SK-N-SH treated with all-trans-retinoic acid at 6 μM for 48 hours (cell line): ENCODE measurements around the gene UNC13C.

Experiments
- ATAC-seq: fragments of 200-7000 bp; cut with Tn5 transposase; 3 replicates; pipeline ENCODE4 v1.9.1; 2020; ENCODE audit warnings: mild to moderate bottlenecking, moderate library complexity
- ARNTL ChIP-seq: fragments of 450-650 bp; formaldehyde crosslinking; IDR thresholded peaks from 2 replicates; pipeline ENCODE4 v1.5.0; 2020; ENCODE audit warnings: low read depth, mild to moderate bottlenecking, moderate library complexity, borderline replicate concordance
- BACH2 ChIP-seq: fragments of 250-450 bp; sonication (Bioruptor Pico); IDR thresholded peaks from 2 replicates; pipeline ENCODE4 v1.9.0; 2021; ENCODE audit warnings: mild to moderate bottlenecking, borderline replicate concordance
- CSDC2 ChIP-seq: fragments of 250-450 bp; sonication (Bioruptor Pico); IDR thresholded peaks from 2 replicates; pipeline ENCODE4 v1.5.0; 2020; ENCODE audit warnings: mild to moderate bottlenecking, moderate library complexity
- ESRRG ChIP-seq: fragments of 250-450 bp; sonication (Bioruptor Pico); IDR thresholded peaks from 2 replicates; pipeline ENCODE4 v1.6.1; 2021; ENCODE audit warnings: mild to moderate bottlenecking
- GLIS3 ChIP-seq: fragments of 250-450 bp; sonication (Bioruptor Pico); IDR thresholded peaks from 2 replicates; pipeline ENCODE4 v1.5.0; 2020; ENCODE audit warnings: mild to moderate bottlenecking, moderate library complexity
- ISL1 ChIP-seq: fragments of 250-450 bp; sonication (Bioruptor Pico); IDR thresholded peaks from 2 replicates; pipeline ENCODE4 v2.1.2; 2022; ENCODE audit warnings: mild to moderate bottlenecking, moderate library complexity
- OSR1 ChIP-seq: fragments of 250-450 bp; sonication (Bioruptor Pico); IDR thresholded peaks from 2 replicates; pipeline ENCODE4 v1.8.0; 2022; ENCODE audit warnings: moderate library complexity, mild to moderate bottlenecking, inconsistent platforms
- PPARA ChIP-seq: fragments of 250-450 bp; sonication (Bioruptor Pico); IDR thresholded peaks from 2 replicates; pipeline ENCODE4 v1.5.0; 2020; ENCODE audit warnings: mild to moderate bottlenecking, borderline replicate concordance
- RARB ChIP-seq: fragments of 250-450 bp; sonication (Bioruptor Pico); IDR thresholded peaks from 2 replicates; pipeline ENCODE4 v1.8.0; 2021; ENCODE audit warnings: mild to moderate bottlenecking, moderate library complexity
- SNAI2 ChIP-seq: fragments of 250-450 bp; sonication (Bioruptor Pico); IDR thresholded peaks from 2 replicates; pipeline ENCODE4 v1.5.0; 2020; ENCODE audit warnings: mild to moderate bottlenecking, moderate library complexity
- TCF4 ChIP-seq: fragments of 250-450 bp; sonication (Bioruptor Pico); IDR thresholded peaks from 2 replicates; pipeline ENCODE4 v1.8.0; 2021; ENCODE audit warnings: mild to moderate bottlenecking, moderate library complexity, borderline replicate concordance
- TOX ChIP-seq: fragments of 250-450 bp; sonication (Bioruptor Pico); IDR thresholded peaks from 2 replicates; pipeline ENCODE4 v1.8.0; 2021; ENCODE audit warnings: mild to moderate bottlenecking, moderate library complexity, borderline replicate concordance
- ZC3H10 ChIP-seq: fragments of 250-450 bp; sonication (Bioruptor Pico); IDR thresholded peaks from 2 replicates; pipeline ENCODE4 v1.5.1; 2021; ENCODE audit warnings: mild to moderate bottlenecking, moderate library complexity
- ZNF565 ChIP-seq: fragments of 450-650 bp; formaldehyde crosslinking; conservative IDR thresholded peaks from 2 replicates; pipeline ENCODE4 v1.5.0; 2020; ENCODE audit warnings: low read depth, mild to moderate bottlenecking, moderate library complexity
- ZNF70 ChIP-seq: fragments of 450-650 bp; formaldehyde crosslinking; IDR thresholded peaks from 2 replicates; pipeline ENCODE4 v1.5.0; 2020; ENCODE audit warnings: mild to moderate bottlenecking, moderate library complexity
- ZNF8 ChIP-seq: fragments of 450-650 bp; formaldehyde crosslinking; IDR thresholded peaks from 2 replicates; pipeline ENCODE4 v1.5.0; 2020; ENCODE audit warnings: mild to moderate bottlenecking, moderate library complexity
- TF ChIP-seq, protein P1 (sequence below): fragments of 250-450 bp; sonication (Bioruptor Pico); IDR thresholded peaks from 2 replicates; pipeline ENCODE4 v1.5.0; 2020; ENCODE audit warnings: mild to moderate bottlenecking, moderate library complexity
- TF ChIP-seq, protein P2 (sequence below): fragments of 250-450 bp; sonication (Bioruptor Pico); IDR thresholded peaks from 2 replicates; pipeline ENCODE4 v1.5.1; 2021; ENCODE audit warnings: mild to moderate bottlenecking, moderate library complexity
- TF ChIP-seq, protein P3 (sequence below): fragments of 250-450 bp; sonication (Bioruptor Pico); IDR thresholded peaks from 2 replicates; pipeline ENCODE4 v1.5.1; 2020; ENCODE audit warnings: low read depth, mild to moderate bottlenecking, moderate library complexity
- TF ChIP-seq, protein P4 (sequence below): fragments of 250-450 bp; sonication (Bioruptor Pico); IDR thresholded peaks from 2 replicates; pipeline ENCODE4 v1.8.0; 2020; ENCODE audit warnings: mild to moderate bottlenecking, moderate library complexity, borderline replicate concordance
- TF ChIP-seq, protein P5 (sequence below): fragments of 250-450 bp; sonication (Bioruptor Pico); IDR thresholded peaks from 2 replicates; pipeline ENCODE4 v1.8.0; 2021; ENCODE audit warnings: low read depth, mild to moderate bottlenecking, moderate library complexity, borderline replicate concordance

Gene UNC13C

DNA sequence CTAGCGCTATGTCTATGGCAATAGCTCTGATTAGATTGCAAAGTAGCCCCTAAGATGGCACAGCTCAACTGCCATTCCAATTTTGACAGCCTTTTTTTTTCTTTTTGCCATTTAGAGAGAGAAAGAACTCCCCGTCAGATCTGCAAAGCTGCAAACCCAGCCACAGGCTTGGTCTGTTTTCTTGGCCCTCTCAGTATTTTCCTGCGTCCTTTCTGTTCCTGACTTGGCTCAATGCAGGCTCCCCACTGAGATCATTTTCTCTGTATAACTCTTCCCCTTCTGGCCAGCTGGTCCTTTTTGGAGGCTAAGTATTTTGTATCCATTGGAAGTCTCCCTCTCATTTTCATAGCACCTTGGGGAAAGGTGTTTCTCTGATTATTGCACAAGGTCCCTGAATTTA, 386.7 kb downstream of the UNC13C start:
- TF ChIP-seq SNAI2 (CRISPR knock-in tag) (no peak), CSDC2 (no peak), ZNF8 (CRISPR knock-in tag) (no peak), TOX (CRISPR knock-in tag) (no peak), BACH2 (CRISPR knock-in tag) (no peak), RARB (CRISPR knock-in tag) (no peak), ZNF70 (CRISPR knock-in tag) (no peak), OSR1 (CRISPR knock-in tag) (no peak), ZC3H10 (CRISPR knock-in tag) (no peak), ZNF565 (CRISPR knock-in tag) (no peak), ARNTL (CRISPR knock-in tag) (no peak), ESRRG (CRISPR knock-in tag) (no peak)
- TF ChIP-seq, protein P1, sequence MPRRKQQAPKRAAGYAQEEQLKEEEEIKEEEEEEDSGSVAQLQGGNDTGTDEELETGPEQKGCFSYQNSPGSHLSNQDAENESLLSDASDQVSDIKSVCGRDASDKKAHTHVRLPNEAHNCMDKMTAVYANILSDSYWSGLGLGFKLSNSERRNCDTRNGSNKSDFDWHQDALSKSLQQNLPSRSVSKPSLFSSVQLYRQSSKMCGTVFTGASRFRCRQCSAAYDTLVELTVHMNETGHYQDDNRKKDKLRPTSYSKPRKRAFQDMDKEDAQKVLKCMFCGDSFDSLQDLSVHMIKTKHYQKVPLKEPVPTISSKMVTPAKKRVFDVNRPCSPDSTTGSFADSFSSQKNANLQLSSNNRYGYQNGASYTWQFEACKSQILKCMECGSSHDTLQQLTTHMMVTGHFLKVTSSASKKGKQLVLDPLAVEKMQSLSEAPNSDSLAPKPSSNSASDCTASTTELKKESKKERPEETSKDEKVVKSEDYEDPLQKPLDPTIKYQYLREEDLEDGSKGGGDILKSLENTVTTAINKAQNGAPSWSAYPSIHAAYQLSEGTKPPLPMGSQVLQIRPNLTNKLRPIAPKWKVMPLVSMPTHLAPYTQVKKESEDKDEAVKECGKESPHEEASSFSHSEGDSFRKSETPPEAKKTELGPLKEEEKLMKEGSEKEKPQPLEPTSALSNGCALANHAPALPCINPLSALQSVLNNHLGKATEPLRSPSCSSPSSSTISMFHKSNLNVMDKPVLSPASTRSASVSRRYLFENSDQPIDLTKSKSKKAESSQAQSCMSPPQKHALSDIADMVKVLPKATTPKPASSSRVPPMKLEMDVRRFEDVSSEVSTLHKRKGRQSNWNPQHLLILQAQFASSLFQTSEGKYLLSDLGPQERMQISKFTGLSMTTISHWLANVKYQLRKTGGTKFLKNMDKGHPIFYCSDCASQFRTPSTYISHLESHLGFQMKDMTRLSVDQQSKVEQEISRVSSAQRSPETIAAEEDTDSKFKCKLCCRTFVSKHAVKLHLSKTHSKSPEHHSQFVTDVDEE (CRISPR knock-in tag): no peak
- TF ChIP-seq, protein P2, sequence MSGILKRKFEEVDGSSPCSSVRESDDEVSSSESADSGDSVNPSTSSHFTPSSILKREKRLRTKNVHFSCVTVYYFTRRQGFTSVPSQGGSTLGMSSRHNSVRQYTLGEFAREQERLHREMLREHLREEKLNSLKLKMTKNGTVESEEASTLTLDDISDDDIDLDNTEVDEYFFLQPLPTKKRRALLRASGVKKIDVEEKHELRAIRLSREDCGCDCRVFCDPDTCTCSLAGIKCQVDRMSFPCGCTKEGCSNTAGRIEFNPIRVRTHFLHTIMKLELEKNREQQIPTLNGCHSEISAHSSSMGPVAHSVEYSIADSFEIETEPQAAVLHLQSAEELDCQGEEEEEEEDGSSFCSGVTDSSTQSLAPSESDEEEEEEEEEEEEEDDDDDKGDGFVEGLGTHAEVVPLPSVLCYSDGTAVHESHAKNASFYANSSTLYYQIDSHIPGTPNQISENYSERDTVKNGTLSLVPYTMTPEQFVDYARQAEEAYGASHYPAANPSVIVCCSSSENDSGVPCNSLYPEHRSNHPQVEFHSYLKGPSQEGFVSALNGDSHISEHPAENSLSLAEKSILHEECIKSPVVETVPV: no peak
- ATAC-seq: no peak

DNA sequence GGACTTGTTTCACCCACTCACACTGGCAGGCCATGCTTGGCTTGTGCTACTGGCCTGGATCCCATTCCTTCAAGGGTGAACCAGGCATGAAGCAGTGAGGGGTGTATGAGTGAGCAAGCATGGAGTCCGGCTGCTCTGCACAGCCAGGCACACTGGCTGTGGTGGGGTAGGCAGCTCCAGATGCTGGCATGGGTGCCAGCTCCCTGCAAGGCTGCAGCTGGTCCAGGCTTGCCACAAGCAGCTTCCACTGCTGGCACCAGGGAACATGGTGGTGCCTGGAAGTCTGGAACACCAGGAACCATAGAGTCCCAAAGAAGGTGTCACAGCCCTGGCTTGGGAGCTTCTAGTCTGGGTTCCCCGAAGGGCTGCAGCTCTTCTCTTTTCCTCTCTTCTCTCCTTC, 395.1 kb downstream of the UNC13C start:
- ATAC-seq: no peak
- TF ChIP-seq GLIS3 (CRISPR knock-in tag): no peak
- no peak for TF ChIP-seq ZNF8 (CRISPR knock-in tag)
- no peak for TF ChIP-seq ZNF70 (CRISPR knock-in tag)
- TF ChIP-seq, protein P3, sequence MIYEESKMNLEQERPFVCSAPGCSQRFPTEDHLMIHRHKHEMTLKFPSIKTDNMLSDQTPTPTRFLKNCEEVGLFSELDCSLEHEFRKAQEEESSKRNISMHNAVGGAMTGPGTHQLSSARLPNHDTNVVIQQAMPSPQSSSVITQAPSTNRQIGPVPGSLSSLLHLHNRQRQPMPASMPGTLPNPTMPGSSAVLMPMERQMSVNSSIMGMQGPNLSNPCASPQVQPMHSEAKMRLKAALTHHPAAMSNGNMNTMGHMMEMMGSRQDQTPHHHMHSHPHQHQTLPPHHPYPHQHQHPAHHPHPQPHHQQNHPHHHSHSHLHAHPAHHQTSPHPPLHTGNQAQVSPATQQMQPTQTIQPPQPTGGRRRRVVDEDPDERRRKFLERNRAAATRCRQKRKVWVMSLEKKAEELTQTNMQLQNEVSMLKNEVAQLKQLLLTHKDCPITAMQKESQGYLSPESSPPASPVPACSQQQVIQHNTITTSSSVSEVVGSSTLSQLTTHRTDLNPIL: no peak
- no peak for TF ChIP-seq ZNF565 (CRISPR knock-in tag)
- TF ChIP-seq, protein P4, sequence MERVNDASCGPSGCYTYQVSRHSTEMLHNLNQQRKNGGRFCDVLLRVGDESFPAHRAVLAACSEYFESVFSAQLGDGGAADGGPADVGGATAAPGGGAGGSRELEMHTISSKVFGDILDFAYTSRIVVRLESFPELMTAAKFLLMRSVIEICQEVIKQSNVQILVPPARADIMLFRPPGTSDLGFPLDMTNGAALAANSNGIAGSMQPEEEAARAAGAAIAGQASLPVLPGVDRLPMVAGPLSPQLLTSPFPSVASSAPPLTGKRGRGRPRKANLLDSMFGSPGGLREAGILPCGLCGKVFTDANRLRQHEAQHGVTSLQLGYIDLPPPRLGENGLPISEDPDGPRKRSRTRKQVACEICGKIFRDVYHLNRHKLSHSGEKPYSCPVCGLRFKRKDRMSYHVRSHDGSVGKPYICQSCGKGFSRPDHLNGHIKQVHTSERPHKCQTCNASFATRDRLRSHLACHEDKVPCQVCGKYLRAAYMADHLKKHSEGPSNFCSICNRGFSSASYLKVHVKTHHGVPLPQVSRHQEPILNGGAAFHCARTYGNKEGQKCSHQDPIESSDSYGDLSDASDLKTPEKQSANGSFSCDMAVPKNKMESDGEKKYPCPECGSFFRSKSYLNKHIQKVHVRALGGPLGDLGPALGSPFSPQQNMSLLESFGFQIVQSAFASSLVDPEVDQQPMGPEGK (CRISPR knock-in tag): no peak
- no peak for TF ChIP-seq ISL1 (CRISPR knock-in tag)
- no peak for TF ChIP-seq ZC3H10 (CRISPR knock-in tag)
- TF ChIP-seq PPARA (CRISPR knock-in tag): no peak
- no peak for TF ChIP-seq ARNTL (CRISPR knock-in tag)

DNA sequence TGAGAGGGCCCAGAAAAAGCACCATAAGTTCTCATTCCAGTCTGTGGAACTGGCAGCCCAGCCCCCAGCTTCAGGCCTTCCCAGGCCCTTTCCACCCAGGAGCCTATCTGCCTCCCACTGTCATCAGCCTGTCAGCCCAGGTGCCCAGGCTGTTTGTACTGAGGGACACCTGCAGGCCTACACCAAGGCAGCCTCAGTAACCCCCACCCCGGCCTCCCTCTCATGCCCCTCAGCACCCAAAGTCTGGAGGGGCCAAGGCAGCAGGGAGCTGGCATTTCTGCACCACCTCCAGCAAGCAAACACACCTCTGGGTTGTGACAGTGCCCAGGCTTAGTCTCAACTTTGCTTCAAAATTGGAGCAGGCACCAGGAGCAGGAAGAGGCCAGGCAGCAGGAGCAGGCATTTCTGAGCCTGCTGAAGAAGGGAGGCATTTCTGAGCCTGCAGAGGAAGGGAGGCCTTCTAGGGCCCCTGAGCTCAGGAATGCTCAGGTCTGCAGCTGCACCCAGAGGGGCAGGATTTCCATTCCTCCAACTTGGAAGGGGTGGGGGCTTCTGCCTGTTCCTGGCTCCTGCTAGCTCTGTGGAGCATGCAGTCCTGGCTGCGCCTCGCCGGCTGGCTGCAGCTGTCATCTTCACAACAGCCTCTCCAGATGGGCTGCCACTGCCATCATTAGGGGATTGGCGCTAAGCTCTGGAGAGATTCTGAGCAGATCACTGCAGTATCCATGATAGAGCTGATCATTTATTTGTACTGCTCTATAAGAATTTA, 396.1 kb downstream of the UNC13C start:
- no peak for ATAC-seq
- TF ChIP-seq CSDC2 (no peak), OSR1 (CRISPR knock-in tag) (no peak), ISL1 (CRISPR knock-in tag) (no peak), GLIS3 (CRISPR knock-in tag) (no peak), SNAI2 (CRISPR knock-in tag) (no peak), TCF4 (no peak), RARB (CRISPR knock-in tag) (no peak), ZNF70 (CRISPR knock-in tag) (no peak)
- TF ChIP-seq, protein P5, sequence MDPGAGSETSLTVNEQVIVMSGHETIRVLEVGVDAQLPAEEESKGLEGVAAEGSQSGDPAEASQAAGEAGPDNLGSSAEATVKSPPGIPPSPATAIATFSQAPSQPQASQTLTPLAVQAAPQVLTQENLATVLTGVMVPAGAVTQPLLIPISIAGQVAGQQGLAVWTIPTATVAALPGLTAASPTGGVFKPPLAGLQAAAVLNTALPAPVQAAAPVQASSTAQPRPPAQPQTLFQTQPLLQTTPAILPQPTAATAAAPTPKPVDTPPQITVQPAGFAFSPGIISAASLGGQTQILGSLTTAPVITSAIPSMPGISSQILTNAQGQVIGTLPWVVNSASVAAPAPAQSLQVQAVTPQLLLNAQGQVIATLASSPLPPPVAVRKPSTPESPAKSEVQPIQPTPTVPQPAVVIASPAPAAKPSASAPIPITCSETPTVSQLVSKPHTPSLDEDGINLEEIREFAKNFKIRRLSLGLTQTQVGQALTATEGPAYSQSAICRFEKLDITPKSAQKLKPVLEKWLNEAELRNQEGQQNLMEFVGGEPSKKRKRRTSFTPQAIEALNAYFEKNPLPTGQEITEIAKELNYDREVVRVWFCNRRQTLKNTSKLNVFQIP (CRISPR knock-in tag): no peak
- TF ChIP-seq, protein P2: no peak
- TF ChIP-seq, protein P3: no peak
- TF ChIP-seq, protein P1 (CRISPR knock-in tag): no peak
